Ascending aorta (tissue), 2 donors: ENCODE results near the gene THBS4. TPM values are rescaled to one million over a fixed set of nuclear protein-coding genes. Genes with fewer than 3 reads are reported as not detected.

Experiments used
- DNase-seq, 2 donors: peaks; one replicate each; pipeline ENCODE4 v3.0.0-alpha.2; 2019; ENCODE audit warnings: low spot score in 2 of 2
- H3K27ac ChIP-seq, 2 donors: fragments of 200-600 bp; sonication (generic); one replicate each; pipeline ENCODE4 v1.5.1; 2016 to 2017; ENCODE audit warnings: mild to moderate bottlenecking in 1 of 2
- H3K27me3 ChIP-seq: fragments of 200-600 bp; sonication (generic); one replicate; pipeline ENCODE4 v1.5.1; 2017
- H3K36me3 ChIP-seq, 2 donors: fragments of 200-600 bp; sonication (generic); one replicate each; pipeline ENCODE4 v1.5.1; 2016
- H3K4me1 ChIP-seq, 2 donors: fragments of 200-600 bp; sonication (generic); one replicate each; pipeline ENCODE4 v1.5.1; 2016 to 2017; ENCODE audit warnings: mild to moderate bottlenecking in 1 of 2
- H3K4me3 ChIP-seq, 2 donors: fragments of 200-600 bp; sonication (generic); one replicate each; pipeline ENCODE4 v1.5.1; 2016 to 2017; ENCODE audit warnings: mild to moderate bottlenecking in 1 of 2
- H3K9me3 ChIP-seq, 2 donors: fragments of 200-600 bp; sonication (generic); one replicate each; pipeline ENCODE4 v1.5.1; 2016
- CTCF ChIP-seq, 3 experiments: fragments of 200-600 bp in 2 of 3; fragments of 450-650 bp in 1 of 3; sonication (generic) in 2 of 3; IDR thresholded peaks; one replicate each; pipeline ENCODE4 v1.5.1; 2016 to 2019; ENCODE audit warnings: antibody characterized with exemption in 3 of 3, mild to moderate bottlenecking in 1 of 3, moderate library complexity in 1 of 3
- intact Hi-C: fragments of 100-400 bp; cut with DNase I; formaldehyde crosslinking; loops from one replicate; pipeline ENCODE4 v1.15.1; 2023
- total RNA-seq: library from RNA; depleted of rRNA; stranded (reverse); fragments of >200 nt; gene quantifications from one replicate; pipeline ENCODE4 v1.1.0, GENCODE V29; 2016

THBS4 gene
- total RNA-seq, 1 donor from 2014 or later: not detected

GRCh38 chr5:79999722-80000121, 35.4 kb upstream of the THBS4 start:
- Histone ChIP-seq H3K27ac (no peak overlapping the region), H3K36me3 (no peaks in the 10 kb centered on the region), H3K4me1 (no peaks in the 10 kb centered on the region), H3K9me3 (no peaks in the 10 kb centered on the region), H3K27me3 (no peaks in the 10 kb centered on the region), H3K4me3 (no peak overlapping the region)
- intact Hi-C loops: no loop called here
- no peak for TF ChIP-seq CTCF (IDR thresholded peaks at IDR 0.05)
- DNase-seq: no peak

- no peaks in the 10 kb centered on the region for H3K9me3 ChIP-seq
- no peak overlapping the region for H3K4me3 ChIP-seq
- H3K4me1 ChIP-seq: no peaks in the 10 kb centered on the region
- no peaks in the 10 kb centered on the region for H3K36me3 ChIP-seq
- no peak for DNase-seq
- TF ChIP-seq CTCF (IDR thresholded peaks at IDR 0.05): no peak
- no peak overlapping the region for H3K27ac ChIP-seq
- intact Hi-C loops: no loop called here
- no peaks in the 10 kb centered on the region for H3K27me3 ChIP-seq
Measured at GRCh38 chr5:80002677-80003076, 32.5 kb upstream of the THBS4 start.

GRCh38 chr5:80008995-80009765, 26.0 kb upstream of the THBS4 start:
- H3K4me1 ChIP-seq: no peaks in the 10 kb centered on the region
- no peak for DNase-seq
- no peaks in the 10 kb centered on the region for H3K27me3 ChIP-seq
- intact Hi-C loops: no loop called here
- no peaks in the 10 kb centered on the region for H3K36me3 ChIP-seq
- H3K9me3 ChIP-seq: no peaks in the 10 kb centered on the region
- no peak for TF ChIP-seq CTCF (IDR thresholded peaks at IDR 0.05)
- H3K27ac ChIP-seq: no peak overlapping the region
- no peak overlapping the region for H3K4me3 ChIP-seq

- no peak for TF ChIP-seq CTCF (IDR thresholded peaks at IDR 0.05)
- Histone ChIP-seq H3K36me3 (no peaks in the 10 kb centered on the region), H3K9me3 (no peaks in the 10 kb centered on the region), H3K27ac (no peak overlapping the region), H3K4me1 (no peaks in the 10 kb centered on the region), H3K27me3 (no peaks in the 10 kb centered on the region), H3K4me3 (no peak overlapping the region)
- DNase-seq: no peak
- intact Hi-C loops: no loop called here
Measured at GRCh38 chr5:80010754-80011392, 24.3 kb upstream of the THBS4 start.

- H3K4me3 ChIP-seq: no peak overlapping the region
- H3K9me3 ChIP-seq: no peaks in the 10 kb centered on the region
- intact Hi-C loops: no loop called here
- H3K27me3 ChIP-seq: no peaks in the 10 kb centered on the region
- no peaks in the 10 kb centered on the region for H3K4me1 ChIP-seq
- TF ChIP-seq CTCF (IDR thresholded peaks at IDR 0.05): no peak
- H3K27ac ChIP-seq: no peak overlapping the region
- H3K36me3 ChIP-seq: no peaks in the 10 kb centered on the region
- DNase-seq: no peak
Measured at GRCh38 chr5:80025069-80025468, 10.1 kb upstream of the THBS4 start.
